ENCODE results near the gene CPNE4.

The CPNE4 gene

DNA sequence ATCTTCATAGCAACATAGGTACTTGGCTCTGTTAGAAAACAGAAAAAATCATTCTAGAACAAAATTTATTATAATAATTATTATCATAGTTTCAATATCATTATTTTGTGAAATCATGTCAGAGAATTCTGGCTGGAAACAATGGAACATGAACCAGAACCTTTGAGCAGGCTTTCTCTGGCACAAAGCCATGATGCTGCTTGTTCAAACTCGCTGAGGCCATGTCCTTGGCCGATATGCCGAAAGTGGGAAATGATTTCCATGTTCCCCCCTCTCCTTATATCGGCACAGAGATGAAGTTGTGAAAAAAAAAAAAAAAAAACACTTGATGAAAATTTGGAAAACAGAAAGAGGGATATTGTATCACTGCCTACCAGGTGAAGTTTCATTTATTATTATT, 483.1 kb downstream of the CPNE4 start:
- no peak for DNase-seq (ENCODE audit: low spot score)
- in situ Hi-C loops (cut with MboI; ENCODE audit: low sequenced_read_pairs, unreplicated experiment) = no loop called here
- TF ChIP-seq, protein P1, sequence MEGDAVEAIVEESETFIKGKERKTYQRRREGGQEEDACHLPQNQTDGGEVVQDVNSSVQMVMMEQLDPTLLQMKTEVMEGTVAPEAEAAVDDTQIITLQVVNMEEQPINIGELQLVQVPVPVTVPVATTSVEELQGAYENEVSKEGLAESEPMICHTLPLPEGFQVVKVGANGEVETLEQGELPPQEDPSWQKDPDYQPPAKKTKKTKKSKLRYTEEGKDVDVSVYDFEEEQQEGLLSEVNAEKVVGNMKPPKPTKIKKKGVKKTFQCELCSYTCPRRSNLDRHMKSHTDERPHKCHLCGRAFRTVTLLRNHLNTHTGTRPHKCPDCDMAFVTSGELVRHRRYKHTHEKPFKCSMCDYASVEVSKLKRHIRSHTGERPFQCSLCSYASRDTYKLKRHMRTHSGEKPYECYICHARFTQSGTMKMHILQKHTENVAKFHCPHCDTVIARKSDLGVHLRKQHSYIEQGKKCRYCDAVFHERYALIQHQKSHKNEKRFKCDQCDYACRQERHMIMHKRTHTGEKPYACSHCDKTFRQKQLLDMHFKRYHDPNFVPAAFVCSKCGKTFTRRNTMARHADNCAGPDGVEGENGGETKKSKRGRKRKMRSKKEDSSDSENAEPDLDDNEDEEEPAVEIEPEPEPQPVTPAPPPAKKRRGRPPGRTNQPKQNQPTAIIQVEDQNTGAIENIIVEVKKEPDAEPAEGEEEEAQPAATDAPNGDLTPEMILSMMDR (IDR thresholded peaks at IDR 0.05; ENCODE audit: borderline replicate concordance, control extremely low read depth, extremely low read depth, insufficient read depth, missing control alignments) = no peak

DNA sequence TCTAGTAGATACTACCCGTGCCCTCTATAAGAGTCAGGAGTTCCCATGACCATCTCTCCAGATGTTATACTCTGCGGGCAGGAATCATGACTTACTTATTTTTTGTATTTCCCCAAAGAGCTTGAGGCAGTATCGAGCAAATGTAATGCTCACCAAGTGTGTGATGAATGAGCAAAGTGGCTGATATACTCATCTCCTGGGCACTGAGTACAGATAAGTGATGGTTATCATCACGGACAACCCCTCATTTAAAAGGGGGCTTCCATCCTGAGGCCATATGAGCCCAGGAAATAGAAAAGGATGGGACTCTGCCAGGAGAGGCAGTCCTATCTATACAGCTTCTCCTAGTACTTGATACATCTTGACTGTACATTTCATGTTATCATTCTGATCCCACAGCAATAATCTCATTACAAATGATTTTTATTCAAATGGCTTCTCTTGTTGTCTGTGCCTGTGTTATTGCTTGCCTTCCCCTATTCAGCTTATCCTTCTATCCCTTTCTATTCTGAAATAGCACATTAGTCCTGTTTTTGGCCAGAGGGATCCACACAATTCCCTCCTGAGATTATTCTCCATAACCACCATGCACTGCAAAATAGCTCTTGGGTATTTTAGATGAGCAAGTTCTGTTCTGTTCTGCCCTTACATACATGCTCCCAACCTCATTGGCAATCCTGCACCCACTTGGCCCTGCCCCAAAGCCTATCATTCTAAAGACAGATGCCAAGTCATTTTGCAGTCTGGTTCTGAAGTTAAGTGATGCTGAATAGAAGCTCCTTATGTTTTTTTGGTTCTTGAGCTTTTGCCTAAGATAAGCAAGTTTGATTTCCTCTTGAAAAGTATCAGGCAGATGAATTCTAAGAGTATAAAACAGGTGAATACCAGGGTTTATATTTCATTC, 484.0 kb downstream of the CPNE4 start:
- TF ChIP-seq, protein P1 (IDR thresholded peaks at IDR 0.05; ENCODE audit: borderline replicate concordance, control extremely low read depth, extremely low read depth, insufficient read depth, missing control alignments) = no peak
- in situ Hi-C loops (cut with MboI; ENCODE audit: low sequenced_read_pairs, unreplicated experiment) = no loop called here
- DNase-seq (ENCODE audit: low spot score) = no peak

DNA sequence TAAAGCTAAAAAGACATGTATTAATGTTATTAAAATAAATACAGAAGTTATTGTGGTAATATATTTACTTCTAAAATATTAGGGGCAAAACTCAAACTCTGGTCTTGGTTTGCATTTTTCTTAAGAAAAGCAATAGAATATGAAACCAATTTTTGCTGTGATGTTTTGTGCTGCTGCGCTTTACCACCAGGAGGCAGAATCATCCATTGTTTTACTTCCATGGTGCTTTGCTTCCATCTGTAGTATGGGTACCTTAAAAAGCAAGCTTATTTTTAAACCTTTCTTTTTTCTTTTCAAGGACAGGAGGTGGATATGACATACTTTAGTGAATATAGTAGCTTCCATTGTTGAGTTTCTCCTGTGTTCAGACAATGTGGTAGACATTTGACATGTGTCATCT, 485.5 kb downstream of the CPNE4 start:
- in situ Hi-C loops (cut with MboI; ENCODE audit: low sequenced_read_pairs, unreplicated experiment) = loop anchor here (10.0 kb wide), 1 partner anchor 485 kb away; the partner anchor contains the start of gene CPNE4
- no peak for DNase-seq (ENCODE audit: low spot score)
- TF ChIP-seq, protein P1 (IDR thresholded peaks at IDR 0.05; ENCODE audit: borderline replicate concordance, control extremely low read depth, extremely low read depth, insufficient read depth, missing control alignments) = peak; percentile 33

DNA sequence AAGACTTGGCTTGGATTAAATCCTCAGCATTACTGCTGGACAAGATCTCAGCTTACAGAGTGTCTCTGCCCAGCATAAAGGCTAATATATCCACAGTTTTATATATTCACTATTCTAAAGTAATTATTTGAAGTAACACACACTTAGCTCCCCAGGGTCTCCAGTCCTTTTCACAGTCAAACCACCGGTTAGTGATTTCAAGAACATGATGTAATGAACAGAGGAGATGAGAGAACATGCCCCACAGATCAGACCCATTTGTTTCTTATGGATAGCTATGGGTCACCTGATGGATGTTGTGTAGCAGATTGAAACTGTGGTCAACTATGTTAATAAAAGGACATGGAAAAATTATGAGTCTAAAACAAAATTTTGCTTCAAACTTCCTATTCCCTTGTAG, 487.2 kb downstream of the CPNE4 start:
- in situ Hi-C loops (cut with MboI; ENCODE audit: low sequenced_read_pairs, unreplicated experiment) = loop anchor here (10.0 kb wide), 1 partner anchor 487 kb away; the partner anchor contains the start of gene CPNE4
- TF ChIP-seq, protein P1 (IDR thresholded peaks at IDR 0.05; ENCODE audit: borderline replicate concordance, control extremely low read depth, extremely low read depth, insufficient read depth, missing control alignments) = no peak
- no peak for DNase-seq (ENCODE audit: low spot score)

DNA sequence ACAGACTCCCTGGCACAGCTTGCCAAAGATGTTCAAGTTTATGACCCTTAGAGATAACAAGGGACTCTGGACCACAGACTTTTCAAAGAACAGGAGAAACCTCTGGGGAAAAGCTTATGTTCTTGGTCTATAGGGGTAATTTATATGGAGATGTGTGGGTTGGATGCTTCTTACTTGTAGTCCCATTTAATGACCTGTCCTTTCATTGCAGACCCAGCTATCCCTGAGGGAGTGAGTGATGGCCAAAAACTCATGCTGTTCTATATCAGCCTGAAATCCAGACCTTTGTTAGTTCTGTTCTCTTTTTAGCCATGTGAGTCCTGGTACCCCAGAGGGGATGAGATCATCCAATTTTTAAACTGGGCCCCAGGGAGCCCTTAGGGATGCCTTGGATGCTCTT, 488.4 kb downstream of the CPNE4 start:
- DNase-seq (ENCODE audit: low spot score) = no peak
- in situ Hi-C loops (cut with MboI; ENCODE audit: low sequenced_read_pairs, unreplicated experiment) = loop anchor here (10.0 kb wide), 1 partner anchor 488 kb away; the partner anchor contains the start of gene CPNE4
- TF ChIP-seq, protein P1 (IDR thresholded peaks at IDR 0.05; ENCODE audit: borderline replicate concordance, control extremely low read depth, extremely low read depth, insufficient read depth, missing control alignments) = no peak

DNA sequence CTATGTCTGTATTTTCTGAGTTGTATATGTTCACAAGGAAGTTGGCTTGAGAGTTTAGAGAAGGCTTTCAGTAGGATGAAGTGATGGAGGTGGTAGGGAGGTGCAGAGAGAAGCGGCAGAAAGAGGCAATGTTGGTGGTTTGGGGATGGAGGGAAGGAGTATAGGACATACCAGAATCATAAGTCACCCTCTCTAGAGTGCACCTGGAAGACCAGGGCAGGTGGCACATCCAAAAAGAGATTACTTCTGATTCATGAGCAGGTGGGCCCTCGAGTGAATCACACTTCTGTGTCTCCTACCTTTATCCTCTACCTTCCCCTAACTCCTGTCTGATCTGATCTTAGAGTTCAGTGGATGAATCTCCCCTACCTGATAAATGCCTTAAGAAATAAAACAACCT, 490.3 kb downstream of the CPNE4 start:
- in situ Hi-C loops (cut with MboI; ENCODE audit: low sequenced_read_pairs, unreplicated experiment) = loop anchor here (10.0 kb wide), 1 partner anchor 490 kb away; the partner anchor contains the start of gene CPNE4
- no peak for DNase-seq (ENCODE audit: low spot score)

More for the DNA sequence above, 490.3 kb downstream of the CPNE4 start:
- TF ChIP-seq, protein P1 (IDR thresholded peaks at IDR 0.05; ENCODE audit: borderline replicate concordance, control extremely low read depth, extremely low read depth, insufficient read depth, missing control alignments) = no peak

Data from GM13976 (cell line).